H9 (cell line): ENCODE results near the gene BCORL1. TPM values are rescaled to one million over a fixed set of nuclear protein-coding genes. Genes with fewer than 3 reads are reported as not detected.

Experiments
- DNase-seq: peaks from one replicate; pipeline ENCODE4 v3.0.0-alpha.2; 2017
- H2AFZ ChIP-seq: one replicate; pipeline ENCODE4 v1.6.1; 2013; ENCODE audit warnings: mild to moderate bottlenecking, low read length, control low read depth, moderate library complexity
- H2AK5ac ChIP-seq: 2 replicates; pipeline ENCODE4 v1.6.1; 2013; ENCODE audit warnings: low read length, control low read depth, mixed read lengths; ENCODE audit not compliant: insufficient read length
- H2BK120ac ChIP-seq: one replicate; pipeline ENCODE4 v1.6.1; 2013; ENCODE audit warnings: low read depth, mild to moderate bottlenecking, low read length, control low read depth, inconsistent platforms; ENCODE audit not compliant: poor library complexity, severe bottlenecking
- H2BK12ac ChIP-seq: 2 replicates; pipeline ENCODE4 v1.6.1; 2013; ENCODE audit warnings: low read length, control low read depth, mixed read lengths, low read depth; ENCODE audit not compliant: insufficient read length
- H2BK15ac ChIP-seq: 2 replicates; pipeline ENCODE4 v1.6.1; 2013; ENCODE audit warnings: low read depth, low read length, control low read depth
- H2BK20ac ChIP-seq: one replicate; pipeline ENCODE4 v1.6.1; 2013; ENCODE audit warnings: low read depth, mild to moderate bottlenecking, low read length, control low read depth, inconsistent platforms; ENCODE audit not compliant: poor library complexity, severe bottlenecking
- H2BK5ac ChIP-seq: 2 replicates; pipeline ENCODE4 v1.6.1; 2013; ENCODE audit warnings: low read length, control low read depth, mixed read lengths; ENCODE audit not compliant: insufficient read length
- H3K14ac ChIP-seq: 2 replicates; pipeline ENCODE4 v1.6.1; 2013; ENCODE audit warnings: low read length, control low read depth; ENCODE audit not compliant: insufficient read depth
- H3K18ac ChIP-seq: 2 replicates; pipeline ENCODE4 v1.6.1; 2013; ENCODE audit warnings: low read depth, mild to moderate bottlenecking, mixed read lengths, low read length, control low read depth; ENCODE audit not compliant: insufficient read length
- H3K23ac ChIP-seq: 2 replicates; pipeline ENCODE4 v1.6.1; 2013; ENCODE audit warnings: low read length, control low read depth, mixed read lengths, low read depth; ENCODE audit not compliant: insufficient read length
- H3K23me2 ChIP-seq: 2 replicates; pipeline ENCODE4 v1.6.1; 2013; ENCODE audit warnings: low read depth, mild to moderate bottlenecking, mixed read lengths, low read length, control low read depth; ENCODE audit not compliant: insufficient read length, poor library complexity, severe bottlenecking
- H3K27ac ChIP-seq: 2 replicates; pipeline ENCODE4 v1.5.1; 2013; ENCODE audit warnings: low read length, control low read depth, mixed read lengths, low read depth; ENCODE audit not compliant: insufficient read length
- H3K27me3 ChIP-seq: 2 replicates; pipeline ENCODE4 v1.6.1; 2013; ENCODE audit warnings: low read length, control low read depth, inconsistent platforms; ENCODE audit not compliant: insufficient read depth
- H3K4ac ChIP-seq: 2 replicates; pipeline ENCODE4 v1.6.1; 2013; ENCODE audit warnings: low read depth, mild to moderate bottlenecking, control low read depth, inconsistent platforms, low read length, moderate library complexity
- H3K4me1 ChIP-seq: 2 replicates; pipeline ENCODE4 v1.6.1; 2013; ENCODE audit warnings: low read length, control low read depth, inconsistent platforms; ENCODE audit not compliant: insufficient read depth
- H3K4me2 ChIP-seq: 2 replicates; pipeline ENCODE4 v1.6.1; 2013; ENCODE audit warnings: low read length, control low read depth, mixed read lengths; ENCODE audit not compliant: insufficient read length, insufficient read depth
- H3K56ac ChIP-seq: 2 replicates; pipeline ENCODE4 v1.6.1; 2013; ENCODE audit warnings: low read depth, mild to moderate bottlenecking, mixed read lengths, low read length, control low read depth; ENCODE audit not compliant: insufficient read length
- H3K79me1 ChIP-seq: 2 replicates; pipeline ENCODE4 v1.6.1; 2013; ENCODE audit warnings: low read depth, mild to moderate bottlenecking, moderate library complexity, low read length, control low read depth, inconsistent platforms; ENCODE audit not compliant: insufficient read depth, poor library complexity, severe bottlenecking
- H3K79me2 ChIP-seq: 2 replicates; pipeline ENCODE4 v1.6.1; 2013; ENCODE audit warnings: low read length, control low read depth, inconsistent platforms; ENCODE audit not compliant: insufficient read depth
- H3K9ac ChIP-seq: 2 replicates; pipeline ENCODE4 v1.6.1; 2013; ENCODE audit warnings: low read length, control low read depth, mixed read lengths; ENCODE audit not compliant: insufficient read length; ENCODE audit errors: extremely low read depth
- H3K9me3 ChIP-seq: one replicate; pipeline ENCODE4 v1.6.1; 2013; ENCODE audit warnings: low read depth, low read length, inconsistent platforms; ENCODE audit not compliant: control insufficient read depth
- H3T11ph ChIP-seq: one replicate; pipeline ENCODE4 v1.6.1; 2013; ENCODE audit warnings: mild to moderate bottlenecking, low read length, control low read depth, inconsistent platforms
- H4K20me1 ChIP-seq: one replicate; pipeline ENCODE4 v1.6.1; 2013; ENCODE audit not compliant: control insufficient read depth, insufficient read length, insufficient read depth
- H4K5ac ChIP-seq: 2 replicates; pipeline ENCODE4 v1.6.1; 2013; ENCODE audit warnings: low read depth, mild to moderate bottlenecking, mixed read lengths, low read length, control low read depth; ENCODE audit not compliant: insufficient read length
- H4K8ac ChIP-seq: replicated peaks from 2 replicates; pipeline ENCODE4 v1.6.1; 2013; ENCODE audit warnings: low read length, control low read depth, mixed read lengths, low read depth; ENCODE audit not compliant: insufficient read length
- H4K91ac ChIP-seq: 2 replicates; pipeline ENCODE4 v1.6.1; 2013; ENCODE audit warnings: low read depth, mild to moderate bottlenecking, moderate library complexity, mixed read lengths, low read length, control low read depth; ENCODE audit not compliant: insufficient read length
- H3K27ac Mint-ChIP-seq, 3 experiments: 2 replicates in 2 of 3; 3 replicates in 1 of 3; pipeline ENCODE4 v1.8.0; 2020 to 2021; ENCODE audit warnings: mixed read lengths in 3 of 3, mild to moderate bottlenecking in 1 of 3, moderate library complexity in 1 of 3
- H3K27me3 Mint-ChIP-seq: 2 replicates; pipeline ENCODE4 v1.8.0; 2021; ENCODE audit warnings: low read depth, mild to moderate bottlenecking, moderate library complexity, mixed read lengths
- H3K36me3 Mint-ChIP-seq, 3 experiments: 2 replicates in 2 of 3; 3 replicates in 1 of 3; pipeline ENCODE4 v1.8.0; 2020 to 2021; ENCODE audit warnings: low read depth in 3 of 3, mixed read lengths in 3 of 3; ENCODE audit not compliant: insufficient read depth in 1 of 3
- H3K4me1 Mint-ChIP-seq, 2 experiments: 2 replicates each; pipeline ENCODE4 v1.8.0; 2020; ENCODE audit warnings: mixed read lengths in 2 of 2
- H3K4me3 Mint-ChIP-seq, 2 experiments: 2 replicates in 1 of 2; 3 replicates in 1 of 2; pipeline ENCODE4 v1.8.0; 2020 to 2021; ENCODE audit warnings: mild to moderate bottlenecking in 2 of 2, mixed read lengths in 2 of 2, moderate library complexity in 1 of 2
- H3K9me3 Mint-ChIP-seq, 2 experiments: 2 replicates in 1 of 2; 3 replicates in 1 of 2; pipeline ENCODE4 v1.8.0; 2020; ENCODE audit warnings: mild to moderate bottlenecking in 2 of 2, mixed read lengths in 2 of 2, moderate library complexity in 1 of 2
- WGBS: extraction: QIAGEN DNeasy Blood & Tissue Kit; methylation state at CpG from one replicate; pipeline ENCODE4 v1.1.7; 2013; ENCODE audit warnings: missing lambda C conversion rate, low lambda C conversion rate, mixed read lengths; ENCODE audit not compliant: insufficient read length; ENCODE audit errors: extremely low coverage; 5-methylcytosine and 5-hydroxymethylcytosine counted together
- total RNA-seq: library from RNA; stranded (reverse); gene quantifications from 2 replicates; pipeline ENCODE4 v1.2.1, GENCODE V29; 2021
- TF ChIP-seq, protein P1 (sequence below): fragments of 200-600 bp; sonication (generic); conservative IDR thresholded peaks from 3 replicates; pipeline ENCODE4 v1.8.0; 2021; ENCODE audit warnings: antibody characterized with exemption, mild to moderate bottlenecking

Gene BCORL1
- total RNA-seq, 1 experiment from 2014 or later = 6.1 TPM

DNA sequence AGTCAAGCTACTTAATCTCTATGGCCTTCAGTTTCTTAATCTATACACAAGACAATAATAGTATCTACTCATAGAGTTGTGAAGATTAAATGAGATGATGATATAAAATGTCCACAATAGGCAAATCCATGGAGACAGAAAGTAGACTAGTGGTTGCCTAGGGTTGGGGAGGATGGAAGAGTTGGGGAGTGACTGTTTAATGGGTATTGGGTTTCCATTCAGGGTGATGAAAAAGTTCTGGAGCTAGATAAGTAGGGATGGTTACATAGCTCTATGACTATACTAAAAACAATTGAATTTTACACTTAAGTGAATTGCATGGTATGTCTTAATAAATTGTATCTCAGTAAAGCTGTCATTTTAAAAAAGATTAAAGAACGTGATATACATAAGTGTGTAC is 35.7 kb downstream of the BCORL1 start:
- no peak overlapping the region for H3K18ac ChIP-seq
- H3K27ac ChIP-seq = no peak overlapping the region
- no peak overlapping the region for H4K5ac ChIP-seq
- no peak overlapping the region for H3K27ac Mint-ChIP-seq
- no peak overlapping the region for H2AFZ ChIP-seq
- H3K36me3 Mint-ChIP-seq = peaks cover 7 to 40% (median 21%) of the 10 kb centered on the region in 3 experiments; a peak in 6 of 7 replicates
- no CpG with 5 or more reads among the region's 1 CpG for WGBS
- no peaks in the 10 kb centered on the region for H3K79me2 ChIP-seq
- no peak overlapping the region for H3K4ac ChIP-seq
- no peak for DNase-seq
- no peak overlapping the region for H3K4me2 ChIP-seq
- H3K4me1 ChIP-seq = no peaks in the 10 kb centered on the region
- no peaks in the 10 kb centered on the region for H3K23me2 ChIP-seq
- H3K27me3 Mint-ChIP-seq = no peaks in the 10 kb centered on the region
- no peak overlapping the region for H2BK20ac ChIP-seq
- H3K9me3 Mint-ChIP-seq = peaks cover 0 to 88% of the 10 kb centered on the region in 2 experiments; a peak in 2 of 5 replicates
- H3K23ac ChIP-seq = no peak overlapping the region
- no peak overlapping the region for H2BK120ac ChIP-seq
- no peak overlapping the region for H2BK5ac ChIP-seq
- no peak overlapping the region for H3K9ac ChIP-seq
- no peak overlapping the region for H3K14ac ChIP-seq
- H4K20me1 ChIP-seq = no peaks in the 10 kb centered on the region
- H3T11ph ChIP-seq = no peak overlapping the region
- H3K27me3 ChIP-seq = no peaks in the 10 kb centered on the region
- H4K8ac ChIP-seq = no peak overlapping the region
- no peak overlapping the region for H4K91ac ChIP-seq
- H2BK15ac ChIP-seq = no peak overlapping the region
- H3K56ac ChIP-seq = no peak overlapping the region
- TF ChIP-seq, protein P1, sequence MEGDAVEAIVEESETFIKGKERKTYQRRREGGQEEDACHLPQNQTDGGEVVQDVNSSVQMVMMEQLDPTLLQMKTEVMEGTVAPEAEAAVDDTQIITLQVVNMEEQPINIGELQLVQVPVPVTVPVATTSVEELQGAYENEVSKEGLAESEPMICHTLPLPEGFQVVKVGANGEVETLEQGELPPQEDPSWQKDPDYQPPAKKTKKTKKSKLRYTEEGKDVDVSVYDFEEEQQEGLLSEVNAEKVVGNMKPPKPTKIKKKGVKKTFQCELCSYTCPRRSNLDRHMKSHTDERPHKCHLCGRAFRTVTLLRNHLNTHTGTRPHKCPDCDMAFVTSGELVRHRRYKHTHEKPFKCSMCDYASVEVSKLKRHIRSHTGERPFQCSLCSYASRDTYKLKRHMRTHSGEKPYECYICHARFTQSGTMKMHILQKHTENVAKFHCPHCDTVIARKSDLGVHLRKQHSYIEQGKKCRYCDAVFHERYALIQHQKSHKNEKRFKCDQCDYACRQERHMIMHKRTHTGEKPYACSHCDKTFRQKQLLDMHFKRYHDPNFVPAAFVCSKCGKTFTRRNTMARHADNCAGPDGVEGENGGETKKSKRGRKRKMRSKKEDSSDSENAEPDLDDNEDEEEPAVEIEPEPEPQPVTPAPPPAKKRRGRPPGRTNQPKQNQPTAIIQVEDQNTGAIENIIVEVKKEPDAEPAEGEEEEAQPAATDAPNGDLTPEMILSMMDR = no peak
- no peak overlapping the region for H2BK12ac ChIP-seq
- no peaks in the 10 kb centered on the region for H3K79me1 ChIP-seq
- no peak overlapping the region for H2AK5ac ChIP-seq
- H3K4me3 Mint-ChIP-seq = no peak overlapping the region
- H3K9me3 ChIP-seq = peaks cover 17% of the 10 kb centered on the region
- H3K4me1 Mint-ChIP-seq = no peaks in the 10 kb centered on the region
